HG03139 (cell line): ENCODE measurements around the gene PHC2.

Experiments used
- ATAC-seq: cut with Tn5 transposase; IDR thresholded peaks from one replicate; pipeline ENCODE4 v1.9.1; 2021; ENCODE audit not compliant: unreplicated experiment

Gene PHC2

DNA sequence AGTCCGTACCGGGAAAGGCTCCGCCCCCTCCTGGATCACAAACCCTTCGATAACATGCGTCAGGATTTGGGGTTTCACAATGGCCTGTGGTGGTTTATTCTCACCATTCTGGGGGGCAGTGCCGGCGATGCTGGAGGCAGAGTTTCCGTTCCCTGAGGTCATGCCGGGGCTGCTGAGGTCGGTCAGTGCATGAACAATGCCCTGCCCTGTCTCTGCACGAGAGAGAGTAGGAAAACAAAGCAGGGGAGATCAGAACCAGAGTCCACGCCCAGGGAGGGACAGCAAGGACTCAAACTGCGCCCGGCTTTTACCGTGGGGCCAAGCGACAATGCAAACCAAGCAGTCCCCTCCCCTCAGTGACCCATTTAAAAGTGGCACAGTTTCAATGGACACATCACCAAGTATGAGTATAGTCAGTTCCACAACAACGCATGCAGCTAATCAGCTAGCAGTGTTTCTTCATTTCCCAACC, 96.8 kb downstream of the PHC2 start:
- no peak for ATAC-seq

DNA sequence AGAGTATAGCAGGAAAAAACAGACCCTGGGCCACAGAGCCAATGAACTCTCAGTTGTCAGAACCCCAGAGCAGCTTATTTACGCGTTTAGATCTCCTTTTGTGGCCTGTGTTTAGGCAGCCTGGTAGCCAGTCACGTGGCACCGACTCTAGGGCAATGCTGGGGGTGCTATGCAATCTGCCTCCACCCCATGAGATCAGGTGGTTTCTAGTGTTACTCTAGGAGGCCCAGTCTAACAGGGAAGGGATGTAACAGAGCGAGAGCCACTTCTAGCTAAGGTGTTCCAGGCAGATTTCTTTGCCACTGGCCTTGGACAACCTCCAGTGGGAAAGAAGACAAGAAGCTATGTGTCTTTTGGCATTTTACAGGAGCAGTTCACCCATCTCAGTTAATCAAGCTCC, 98.0 kb downstream of the PHC2 start:
- ATAC-seq: no peak

DNA sequence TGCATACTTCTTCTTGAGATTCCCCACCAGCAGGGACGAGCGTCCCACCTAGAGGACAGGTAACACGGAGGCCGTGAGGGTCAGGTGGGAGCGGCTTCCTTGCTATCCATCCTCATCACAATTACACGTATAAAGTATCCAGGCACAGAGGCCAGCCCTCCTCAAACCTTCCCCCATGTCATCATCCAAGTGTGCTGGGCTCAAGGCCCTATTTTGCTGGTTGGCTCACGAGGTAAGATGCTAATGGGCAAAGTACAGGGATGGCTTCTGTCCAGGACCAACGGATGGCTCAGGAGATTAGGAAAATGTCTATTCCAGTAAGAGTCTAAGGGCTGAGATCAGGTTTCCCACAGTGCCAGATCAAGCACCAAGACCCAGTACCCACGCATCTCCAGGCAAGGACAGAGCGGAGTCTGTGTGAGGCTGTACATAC, 98.5 kb downstream of the PHC2 start:
- ATAC-seq: no peak

DNA sequence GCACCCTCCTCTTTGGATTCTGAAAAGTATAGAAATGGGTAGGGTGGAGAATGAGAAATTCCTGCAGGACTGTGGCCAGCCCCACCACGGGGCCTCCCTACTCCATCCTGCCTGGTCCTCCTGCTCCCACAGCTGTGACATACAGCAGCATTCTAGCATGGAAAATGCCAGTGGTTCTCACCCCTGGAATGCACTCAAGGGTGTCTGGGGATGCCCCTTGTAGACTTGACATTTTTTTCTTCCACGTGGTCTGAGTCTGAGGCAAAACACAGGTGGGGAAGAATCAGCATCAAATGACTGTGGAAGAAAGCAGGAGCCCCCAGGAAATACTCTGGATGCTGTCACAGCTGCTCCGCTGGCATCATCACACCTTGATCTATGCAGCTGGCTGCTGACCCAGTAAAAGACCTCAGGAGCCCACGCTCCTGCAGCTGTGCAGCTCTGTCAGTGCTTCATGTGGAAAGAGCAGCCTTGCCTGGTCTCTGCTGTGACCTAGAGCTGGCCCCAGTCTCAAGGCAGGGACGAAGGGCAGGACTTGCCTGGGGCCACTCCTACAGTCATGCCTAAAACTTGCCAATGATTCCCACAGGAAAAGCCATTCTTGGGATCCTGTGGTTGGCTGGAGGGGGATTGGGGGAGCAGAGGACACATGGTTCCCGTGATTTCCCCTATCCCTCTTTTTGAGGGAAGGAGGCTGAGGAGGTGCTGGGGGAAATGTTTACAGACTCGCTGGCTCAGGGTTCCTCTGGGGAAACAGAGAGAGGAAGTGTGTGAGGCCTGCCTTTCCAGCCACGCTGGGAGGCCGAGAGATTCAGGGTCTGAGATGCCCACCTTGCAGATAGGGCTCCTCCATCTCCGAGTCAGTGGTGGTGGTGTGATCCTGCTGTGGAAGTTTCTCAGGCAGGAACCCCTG, 99.2 kb downstream of the PHC2 start:
- no peak for ATAC-seq

DNA sequence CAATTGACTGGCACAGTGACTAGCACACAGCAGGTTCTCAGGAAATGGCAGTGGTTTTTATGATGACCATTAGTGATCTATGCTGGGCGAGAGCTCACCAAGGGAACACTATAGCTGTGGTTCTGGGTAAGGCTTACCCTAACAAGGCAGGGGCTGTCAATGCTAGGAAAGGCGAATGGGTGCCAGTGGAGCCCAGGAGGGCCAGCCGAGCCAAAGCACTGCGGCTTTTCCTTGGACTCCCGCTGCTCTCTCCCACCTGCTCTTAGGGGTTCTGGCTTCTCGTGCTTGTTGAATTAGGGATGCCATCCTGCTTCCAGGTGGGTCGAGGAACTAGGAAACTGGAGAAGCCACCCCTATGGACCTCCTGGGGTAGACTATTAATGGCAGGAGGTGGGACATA, 100.0 kb downstream of the PHC2 start:
- no peak for ATAC-seq

DNA sequence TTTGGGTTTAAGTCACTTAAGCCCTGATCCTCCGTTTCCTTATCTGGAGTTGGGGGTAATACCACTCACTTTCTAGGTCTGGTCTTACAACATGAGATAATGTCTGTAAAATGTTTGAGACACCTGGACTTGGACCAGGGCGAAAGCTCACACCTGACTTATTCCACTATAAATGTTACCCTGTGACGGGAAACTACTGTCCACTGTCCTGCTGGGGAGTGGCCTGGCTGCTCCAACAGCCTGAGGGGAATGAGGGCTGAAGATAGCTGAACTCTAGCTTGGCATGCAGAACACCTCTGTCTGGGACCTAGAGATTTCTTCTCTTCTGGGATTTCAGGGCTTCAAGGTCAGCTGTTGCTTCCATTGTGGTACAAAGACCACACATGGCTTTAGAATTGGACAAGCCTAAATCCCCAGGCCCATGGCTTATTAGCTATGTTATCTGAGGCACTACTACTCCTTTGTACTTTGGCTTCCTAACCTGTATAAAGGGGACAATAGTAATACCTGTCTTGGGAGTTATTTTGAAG, 100.5 kb downstream of the PHC2 start:
- no peak for ATAC-seq

DNA sequence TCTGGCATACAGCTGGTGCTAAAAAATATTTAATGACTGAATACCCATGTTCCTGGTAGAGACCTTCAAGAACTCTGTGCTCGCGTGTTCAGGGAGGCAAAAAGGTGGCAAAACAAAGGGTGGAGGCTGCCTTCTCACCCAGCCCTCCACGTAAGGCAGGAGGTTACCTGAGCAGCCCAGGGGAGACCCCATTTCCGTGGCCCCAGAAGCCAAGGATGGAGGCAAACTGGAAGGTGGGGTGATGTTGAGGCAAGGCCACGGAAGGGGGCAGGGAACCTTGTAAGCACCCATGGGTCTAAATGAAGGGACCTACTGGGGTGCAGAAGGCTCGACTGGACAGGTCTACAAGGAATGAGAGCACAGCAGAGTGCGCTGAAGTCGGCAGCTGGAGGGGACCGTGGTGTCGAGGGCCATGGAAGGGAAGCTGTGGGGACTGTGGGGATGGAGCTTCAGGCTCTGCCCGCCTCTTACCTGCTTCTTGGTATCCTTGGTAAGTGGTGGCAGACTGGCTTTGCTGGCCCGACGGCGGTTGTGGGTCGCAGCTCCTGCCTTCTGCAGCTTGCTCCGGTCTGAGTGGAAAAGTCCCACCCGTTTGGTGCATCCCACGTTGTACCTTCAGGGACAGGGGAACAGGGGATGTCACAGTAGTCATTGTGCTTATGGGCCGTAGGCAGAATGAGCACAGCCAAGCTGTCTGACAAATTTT, 101.1 kb downstream of the PHC2 start:
- ATAC-seq: no peak

DNA sequence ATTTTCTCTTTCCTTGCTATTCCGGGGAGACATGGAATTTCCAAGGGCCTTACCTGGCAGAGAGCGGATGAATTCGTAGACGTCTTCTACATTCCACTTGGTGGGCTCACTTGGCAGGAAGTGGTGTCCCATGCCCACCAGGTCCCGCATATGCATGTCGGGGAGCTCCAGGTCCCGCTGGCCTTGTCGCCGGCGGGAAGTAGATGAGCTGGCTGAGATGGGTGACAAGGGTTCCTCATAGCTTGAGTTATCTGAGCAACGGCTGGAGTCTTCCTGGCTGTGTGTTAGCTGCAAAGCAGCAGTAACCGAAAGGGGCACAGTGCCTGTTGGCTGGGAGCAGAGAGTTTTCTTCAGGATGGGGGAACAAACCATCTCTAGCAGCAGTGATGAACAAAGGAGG, 102.1 kb downstream of the PHC2 start:
- no peak for ATAC-seq

DNA sequence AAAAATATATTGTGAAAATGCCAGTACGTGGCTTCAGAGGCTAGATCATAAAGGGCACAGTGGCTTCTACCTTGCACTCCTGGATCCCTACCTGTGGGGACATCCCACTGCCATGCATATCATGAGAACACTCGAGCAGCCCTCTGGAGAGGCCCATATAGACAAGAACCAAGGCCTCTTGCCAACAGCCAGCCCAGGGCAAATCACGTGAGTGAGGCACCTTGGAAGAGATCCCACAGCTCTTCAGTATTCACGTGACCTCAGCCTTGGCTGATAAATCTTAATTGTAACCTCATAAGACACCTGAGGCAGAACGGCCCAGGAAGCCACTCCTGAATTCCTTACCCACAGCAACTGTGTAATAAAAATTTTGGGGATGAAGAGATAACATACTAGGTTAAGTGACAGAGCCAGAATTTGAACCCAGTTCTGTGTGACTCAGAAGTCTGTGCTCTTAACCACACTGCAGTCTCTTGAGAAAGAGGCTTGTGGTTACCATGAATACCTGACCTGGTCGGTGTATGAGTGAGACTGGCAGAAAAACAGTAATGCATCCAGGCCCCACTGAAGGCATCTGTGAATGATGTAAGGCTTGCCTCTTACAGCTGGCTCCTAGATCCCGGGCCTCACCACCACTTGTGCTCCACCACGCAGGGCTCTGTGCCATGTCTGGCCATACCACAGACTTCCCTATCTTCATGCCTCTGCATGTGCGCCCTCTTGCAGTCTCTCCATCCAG, 103.1 kb downstream of the PHC2 start:
- ATAC-seq: no peak

DNA sequence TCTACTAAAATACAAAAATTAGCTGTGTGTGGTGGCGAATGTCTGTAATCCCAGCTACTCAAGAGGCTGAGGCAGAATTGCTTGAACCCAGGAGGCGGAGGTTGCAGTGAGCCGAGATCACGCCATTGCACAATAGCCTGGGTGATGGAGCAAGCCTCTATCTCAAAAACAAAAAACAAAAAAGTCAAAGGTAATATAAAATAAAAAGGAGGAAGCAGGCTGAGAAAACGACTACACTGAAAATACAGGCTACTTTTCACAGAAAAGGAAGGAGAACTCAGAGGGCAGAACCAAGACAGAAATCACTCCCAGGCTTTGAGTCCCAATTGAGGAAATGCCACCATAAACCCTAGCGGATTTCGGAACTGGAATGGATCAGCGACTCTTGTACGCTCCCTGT, 104.1 kb downstream of the PHC2 start:
- no peak for ATAC-seq

DNA sequence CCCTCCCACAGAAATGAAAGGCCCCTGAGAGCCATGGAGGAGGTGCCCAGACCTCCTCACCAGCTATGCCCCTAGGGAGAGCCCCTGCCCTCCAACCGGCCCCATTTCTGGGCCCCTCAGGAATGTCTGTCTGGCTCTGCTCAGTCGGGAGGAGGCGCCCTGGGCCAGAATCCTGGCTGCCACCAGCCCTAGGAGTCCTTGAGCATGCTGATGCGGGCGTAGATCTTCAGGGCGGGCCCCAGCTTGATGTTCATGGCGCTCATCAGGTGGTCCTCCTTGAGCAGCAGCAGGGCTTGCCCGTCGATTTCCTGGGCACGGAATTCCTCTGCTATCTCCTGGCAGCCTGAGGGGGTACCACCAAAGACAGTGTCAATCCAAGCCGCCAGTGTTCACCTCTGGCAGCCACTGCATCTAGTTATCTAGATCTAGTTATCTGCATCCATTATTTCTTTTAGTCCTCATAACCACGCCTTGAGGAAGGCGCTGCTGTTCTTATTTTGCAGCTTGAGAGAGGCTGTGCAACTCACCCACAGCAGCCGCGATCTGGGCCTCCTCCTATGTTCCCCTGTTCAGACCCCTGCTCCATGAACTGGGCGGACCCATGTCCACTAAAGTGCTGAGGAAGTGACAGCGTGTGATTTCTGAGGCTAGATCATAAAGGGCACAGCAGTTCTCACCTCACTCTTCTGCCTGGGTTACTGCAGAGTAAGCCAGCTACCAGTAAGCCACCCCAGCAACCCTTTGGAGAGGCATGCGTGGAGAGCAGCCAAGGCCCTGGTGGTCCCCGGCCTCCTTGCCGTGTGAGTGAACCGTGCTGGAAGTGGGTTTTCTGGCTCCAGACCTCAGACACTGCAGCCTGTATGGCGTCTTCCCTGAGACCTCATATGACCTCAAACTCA, 106.0 kb downstream of the PHC2 start:
- no peak for ATAC-seq

DNA sequence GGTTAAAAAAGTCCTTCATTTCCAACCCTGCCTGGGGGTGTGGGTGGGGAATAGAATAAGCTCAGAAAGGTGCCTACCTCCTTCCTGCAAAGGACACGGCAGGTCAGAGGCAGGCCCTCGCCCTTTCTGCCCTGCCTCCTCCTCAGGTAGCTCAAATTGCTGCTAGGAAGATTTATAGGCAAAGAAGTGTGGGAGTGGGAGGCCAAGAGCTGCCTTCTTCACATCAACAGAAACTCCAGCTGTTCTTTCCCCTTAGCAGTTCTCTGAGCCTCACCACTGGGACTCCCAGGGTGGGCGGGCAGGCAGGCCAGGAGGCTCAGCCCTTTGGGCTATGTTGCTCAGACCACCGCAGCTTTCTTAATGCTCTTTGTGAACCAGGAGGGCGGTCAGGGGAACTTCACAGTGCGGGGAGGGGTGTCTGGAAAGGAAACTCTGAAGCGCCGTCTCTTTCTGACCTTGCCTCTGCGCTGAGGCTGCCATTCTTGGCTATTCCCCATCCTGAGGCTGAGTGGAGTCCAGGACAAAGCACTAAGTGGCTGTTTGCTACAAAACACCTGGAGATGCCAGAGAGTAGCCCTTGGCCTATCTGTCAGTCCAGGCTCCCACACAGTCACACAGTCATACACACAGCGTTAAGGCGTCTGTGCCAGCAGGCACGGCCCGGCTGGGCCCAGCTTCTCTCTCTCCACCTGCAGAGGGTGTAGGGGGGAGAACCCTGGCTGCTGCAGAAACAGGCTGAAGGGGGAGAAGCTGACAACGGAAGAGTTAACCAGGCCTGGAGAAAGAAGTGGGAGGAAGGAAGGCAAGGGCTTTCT, 107.0 kb downstream of the PHC2 start:
- no peak for ATAC-seq

DNA sequence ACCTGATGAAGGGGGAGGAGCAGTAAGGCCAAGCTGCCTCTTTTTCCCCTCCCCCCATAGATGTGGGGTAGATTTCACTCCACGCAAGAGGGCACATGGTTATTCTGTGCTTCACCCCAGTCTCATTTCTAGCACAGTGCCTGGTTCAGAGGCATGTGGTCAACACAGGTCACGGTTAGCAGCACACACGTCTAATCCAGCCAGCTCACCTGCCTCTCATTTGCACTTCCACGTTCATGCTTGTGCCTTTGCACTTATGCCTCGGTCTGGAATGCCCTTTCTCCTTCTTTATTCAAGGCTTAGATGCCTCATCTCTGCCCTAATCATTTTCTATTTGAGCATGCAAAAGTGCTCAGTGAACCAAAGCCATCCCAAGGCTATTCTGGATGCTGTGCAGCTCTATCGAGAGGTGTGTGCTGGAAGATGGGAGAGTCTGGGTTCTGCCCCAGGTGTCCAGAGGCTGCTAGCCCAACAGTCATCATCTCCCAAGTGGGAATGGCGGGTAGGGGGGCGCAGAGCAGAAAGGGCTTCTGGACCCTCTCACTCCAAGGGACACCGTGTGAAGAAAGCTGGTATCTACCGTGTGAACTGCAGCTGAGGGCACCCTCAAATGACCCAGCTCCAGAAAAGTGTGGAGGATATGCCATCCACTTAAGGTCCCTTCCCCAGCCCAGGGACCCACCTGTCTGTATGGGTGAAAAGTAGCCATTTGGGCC, 107.9 kb downstream of the PHC2 start:
- ATAC-seq: no peak

DNA sequence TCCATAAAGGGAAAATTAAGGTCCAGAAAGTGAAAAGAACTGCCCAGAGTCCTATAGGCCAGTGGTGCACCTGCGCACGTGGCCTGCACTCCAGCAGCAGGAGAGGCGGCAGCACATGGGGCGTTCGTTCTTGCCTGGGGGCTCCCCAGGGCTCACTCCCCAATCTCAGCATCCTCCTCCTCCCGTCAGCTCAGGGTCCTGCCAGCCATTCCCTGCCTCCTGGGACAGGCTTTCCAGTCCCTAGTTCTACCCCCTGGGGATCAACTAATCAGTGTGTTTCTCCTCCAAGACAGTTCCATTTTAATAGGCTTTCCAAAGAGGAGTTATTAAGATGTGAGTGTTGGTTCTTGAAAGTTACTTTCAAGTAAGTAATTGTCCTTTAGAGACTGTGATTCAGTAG, 108.8 kb downstream of the PHC2 start:
- ATAC-seq: no peak

DNA sequence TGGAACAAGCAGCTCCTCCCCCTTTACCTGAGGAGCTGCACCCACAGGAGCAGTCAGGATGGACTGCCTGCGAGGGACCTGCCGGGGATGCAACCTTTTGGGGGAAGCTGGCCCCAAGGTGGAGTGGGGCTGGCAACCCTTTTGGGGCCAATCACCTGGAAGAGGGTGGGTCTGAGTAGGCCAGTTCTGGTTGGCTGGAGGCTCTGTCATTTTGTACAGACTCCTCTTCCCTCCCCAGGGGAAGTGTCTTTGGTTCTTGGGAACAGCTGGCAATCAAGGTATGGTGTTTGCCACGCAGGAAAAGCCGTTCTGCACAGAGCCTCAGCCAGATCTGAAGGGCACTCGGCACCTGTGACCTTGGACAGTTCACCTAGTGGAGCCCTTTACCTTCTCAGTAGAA, 109.7 kb downstream of the PHC2 start:
- ATAC-seq: no peak

DNA sequence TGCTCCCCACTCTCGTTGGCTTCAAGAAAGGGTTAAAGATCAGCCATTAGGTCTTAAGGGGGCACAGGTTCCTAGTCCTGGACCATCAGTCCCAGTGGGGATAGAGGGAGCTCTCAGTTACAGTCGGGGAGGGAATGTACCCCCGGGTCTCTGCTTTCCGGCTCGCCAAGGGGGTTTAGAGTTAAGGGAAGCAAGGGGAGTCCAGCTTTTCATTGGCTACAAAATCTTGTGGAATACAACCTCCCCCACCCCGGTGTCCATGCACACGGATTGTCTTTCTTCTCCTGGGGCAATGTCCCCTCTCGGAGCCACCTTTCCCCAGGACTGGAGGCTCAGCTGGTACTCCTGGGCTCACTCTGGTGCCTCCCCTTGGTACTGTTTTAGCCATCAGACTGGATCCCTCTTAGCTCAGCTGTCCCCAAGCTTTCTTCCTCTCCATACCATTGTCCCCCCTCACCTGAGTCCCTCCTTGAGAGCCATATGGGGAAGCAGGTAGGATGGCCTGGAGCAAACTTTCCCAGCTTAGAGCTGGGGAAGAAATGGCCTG, 110.2 kb downstream of the PHC2 start, which contains the start of gene A3GALT2:
TSS of gene A3GALT2 (minus strand) at position 480 of the 547 bp plus-strand sequence. CDS start at position 480, 0 bp downstream.
- no peak for ATAC-seq

DNA sequence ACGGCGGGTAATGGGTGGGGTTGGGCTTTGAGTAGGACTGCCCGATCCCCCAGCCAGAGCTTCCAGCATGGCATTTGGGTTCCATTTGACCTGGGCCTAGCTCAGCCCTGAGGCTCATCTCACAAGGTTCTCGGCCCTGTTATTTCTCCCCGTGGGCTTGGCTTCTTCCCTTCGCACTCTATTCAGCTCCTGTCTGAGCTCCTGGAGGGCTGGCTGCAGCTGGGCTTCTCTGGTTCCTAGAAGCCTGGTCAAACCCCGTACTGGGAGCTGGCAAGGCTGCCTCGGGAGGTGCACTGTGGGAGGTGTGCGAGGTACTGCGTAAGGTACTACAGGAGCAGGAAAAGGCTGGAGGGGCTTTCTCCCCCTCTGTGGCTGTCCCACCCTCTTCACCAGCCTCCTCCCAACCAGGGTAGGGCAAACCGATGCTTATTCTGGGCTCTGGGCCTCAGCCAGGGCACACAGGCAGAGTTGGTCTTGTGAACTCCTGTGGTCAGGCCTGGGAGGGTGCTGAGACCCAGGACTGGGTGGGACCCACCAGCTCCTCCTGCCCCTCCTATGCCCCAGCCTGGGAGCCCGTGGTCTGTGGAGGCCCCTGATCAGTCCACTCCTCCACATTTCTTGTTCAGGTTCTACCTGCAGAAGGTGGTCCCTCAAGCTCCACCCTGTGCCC, 110.8 kb downstream of the PHC2 start:
- ATAC-seq: no peak
